Colonic mucosa (tissue), 4 donors: ENCODE measurements around the gene HRH2. TPM values are rescaled to one million over a fixed set of nuclear protein-coding genes. Genes with fewer than 3 reads are reported as not detected.

Experiments
- DNase-seq: peaks from one replicate; pipeline ENCODE4 v3.0.0-alpha.2; 2020
- H3K27ac ChIP-seq: fragments of 200-600 bp; one replicate; pipeline ENCODE4 v1.8.0; 2021
- H3K27me3 ChIP-seq: fragments of 200-600 bp; one replicate; pipeline ENCODE4 v1.8.0; 2021
- H3K36me3 ChIP-seq: fragments of 200-600 bp; one replicate; pipeline ENCODE4 v1.8.0; 2021
- H3K4me1 ChIP-seq: fragments of 200-600 bp; one replicate; pipeline ENCODE4 v1.8.0; 2021; ENCODE audit warnings: mild to moderate bottlenecking
- H3K4me3 ChIP-seq: fragments of 200-600 bp; one replicate; pipeline ENCODE4 v1.8.0; 2021
- H3K9ac ChIP-seq, 2 donors: one replicate each; pipeline ENCODE4 v1.7.0; 2013; ENCODE audit warnings: control low read depth in 2 of 2, low read depth in 2 of 2, low read length in 2 of 2
- H3K9me3 ChIP-seq: fragments of 200-600 bp; one replicate; pipeline ENCODE4 v1.8.0; 2021
- intact Hi-C: fragments of 100-400 bp; cut with DNase I; formaldehyde crosslinking; loops from one replicate; pipeline ENCODE4 v1.14.1; 2022
- total RNA-seq, 2 donors: library from RNA; stranded (reverse); fragmentation: NEBNext Ultra II Directional in 1 of 2; extraction: Animal tissue kit (Norgen Biotek cat#: 25700) in 1 of 2; gene quantifications; one replicate each; pipeline ENCODE4 v1.2.1, GENCODE V29; 2021
- TF ChIP-seq, protein P1 (sequence below): fragments of 200-600 bp; IDR thresholded peaks from one replicate; pipeline ENCODE4 v1.8.0; 2022; ENCODE audit warnings: antibody characterized with exemption, mild to moderate bottlenecking
- donor health status: healthy.
- donor health status: DM: no; HTN: no; CAD: no.
- donor health status: DM: no; HTN: no; CAD: no.

Gene HRH2
- total RNA-seq, 2 donors from 2014 or later = 0.30 to 0.82 TPM

- H3K27me3 ChIP-seq = no peaks in the 10 kb centered on the region
- H3K9ac ChIP-seq = no peak overlapping the region
- TF ChIP-seq, protein P1, sequence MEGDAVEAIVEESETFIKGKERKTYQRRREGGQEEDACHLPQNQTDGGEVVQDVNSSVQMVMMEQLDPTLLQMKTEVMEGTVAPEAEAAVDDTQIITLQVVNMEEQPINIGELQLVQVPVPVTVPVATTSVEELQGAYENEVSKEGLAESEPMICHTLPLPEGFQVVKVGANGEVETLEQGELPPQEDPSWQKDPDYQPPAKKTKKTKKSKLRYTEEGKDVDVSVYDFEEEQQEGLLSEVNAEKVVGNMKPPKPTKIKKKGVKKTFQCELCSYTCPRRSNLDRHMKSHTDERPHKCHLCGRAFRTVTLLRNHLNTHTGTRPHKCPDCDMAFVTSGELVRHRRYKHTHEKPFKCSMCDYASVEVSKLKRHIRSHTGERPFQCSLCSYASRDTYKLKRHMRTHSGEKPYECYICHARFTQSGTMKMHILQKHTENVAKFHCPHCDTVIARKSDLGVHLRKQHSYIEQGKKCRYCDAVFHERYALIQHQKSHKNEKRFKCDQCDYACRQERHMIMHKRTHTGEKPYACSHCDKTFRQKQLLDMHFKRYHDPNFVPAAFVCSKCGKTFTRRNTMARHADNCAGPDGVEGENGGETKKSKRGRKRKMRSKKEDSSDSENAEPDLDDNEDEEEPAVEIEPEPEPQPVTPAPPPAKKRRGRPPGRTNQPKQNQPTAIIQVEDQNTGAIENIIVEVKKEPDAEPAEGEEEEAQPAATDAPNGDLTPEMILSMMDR = no peak
- no peaks in the 10 kb centered on the region for H3K9me3 ChIP-seq
- H3K4me3 ChIP-seq = no peak overlapping the region
- H3K27ac ChIP-seq = no peak overlapping the region
- H3K4me1 ChIP-seq = no peaks in the 10 kb centered on the region
- intact Hi-C loops = no loop called here
- no peak for DNase-seq
- no peaks in the 10 kb centered on the region for H3K36me3 ChIP-seq
Measured at GRCh38 chr5:175688352-175689146, 30.7 kb downstream of the HRH2 start.

GRCh38 chr5:175689147-175689991 lies 31.5 kb downstream of the HRH2 start:
- TF ChIP-seq, protein P1 = no peak
- H3K9me3 ChIP-seq = no peaks in the 10 kb centered on the region
- H3K36me3 ChIP-seq = no peaks in the 10 kb centered on the region
- no peak for DNase-seq
- H3K9ac ChIP-seq = no peak overlapping the region
- H3K27me3 ChIP-seq = no peaks in the 10 kb centered on the region
- no peaks in the 10 kb centered on the region for H3K4me1 ChIP-seq
- intact Hi-C loops = no loop called here
- no peak overlapping the region for H3K27ac ChIP-seq
- no peak overlapping the region for H3K4me3 ChIP-seq

DNA sequence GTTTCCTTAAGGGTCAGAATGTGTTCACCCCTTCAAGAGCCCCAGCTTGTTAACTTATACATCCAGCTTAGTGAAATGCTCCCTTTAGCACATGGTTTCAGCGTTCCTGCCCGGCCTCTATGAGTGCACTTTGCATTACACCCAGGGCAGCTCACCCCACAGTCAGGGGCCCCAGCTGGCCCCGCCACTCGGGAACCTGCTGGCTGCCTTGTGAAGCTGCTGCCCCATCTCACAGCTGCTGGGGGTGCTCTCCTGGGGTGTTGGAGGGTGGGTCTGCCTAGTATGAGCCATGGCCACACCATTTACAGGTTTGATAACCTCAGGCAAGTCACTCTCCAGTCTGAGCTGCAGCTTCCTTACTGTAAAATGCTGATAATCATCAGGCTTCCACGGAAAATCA lies 32.2 kb downstream of the HRH2 start:
- Histone ChIP-seq H3K27me3 (no peaks in the 10 kb centered on the region), H3K4me1 (no peaks in the 10 kb centered on the region), H3K27ac (no peak overlapping the region), H3K9ac (no peak overlapping the region), H3K36me3 (no peaks in the 10 kb centered on the region), H3K9me3 (no peaks in the 10 kb centered on the region), H3K4me3 (no peak overlapping the region)
- intact Hi-C loops = no loop called here
- no peak for DNase-seq
- TF ChIP-seq, protein P1 = no peak

DNA sequence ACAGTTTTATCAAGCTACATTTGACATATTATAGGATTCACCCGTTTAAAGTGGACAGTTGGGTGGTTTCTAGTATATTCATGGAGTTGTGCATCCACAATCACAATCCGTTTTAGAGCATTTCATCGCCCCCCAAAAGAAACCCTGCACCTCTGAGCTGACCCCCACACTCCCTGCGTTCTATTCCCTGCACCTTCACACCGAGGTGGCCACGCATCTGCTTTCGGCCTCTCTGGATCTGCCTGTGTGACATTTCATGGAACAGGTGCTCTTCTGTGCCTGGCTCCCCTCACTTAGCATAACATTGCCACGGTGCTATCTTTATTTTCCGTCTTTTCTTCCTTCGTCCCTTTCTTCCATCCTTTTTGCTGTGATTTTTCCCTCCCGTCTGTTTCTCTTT lies 32.7 kb downstream of the HRH2 start:
- Histone ChIP-seq H3K27me3 (no peaks in the 10 kb centered on the region), H3K4me1 (no peaks in the 10 kb centered on the region), H3K27ac (no peak overlapping the region), H3K9ac (no peak overlapping the region), H3K9me3 (no peaks in the 10 kb centered on the region), H3K4me3 (no peak overlapping the region), H3K36me3 (no peaks in the 10 kb centered on the region)
- DNase-seq = no peak
- TF ChIP-seq, protein P1 = no peak
- intact Hi-C loops = no loop called here

DNA sequence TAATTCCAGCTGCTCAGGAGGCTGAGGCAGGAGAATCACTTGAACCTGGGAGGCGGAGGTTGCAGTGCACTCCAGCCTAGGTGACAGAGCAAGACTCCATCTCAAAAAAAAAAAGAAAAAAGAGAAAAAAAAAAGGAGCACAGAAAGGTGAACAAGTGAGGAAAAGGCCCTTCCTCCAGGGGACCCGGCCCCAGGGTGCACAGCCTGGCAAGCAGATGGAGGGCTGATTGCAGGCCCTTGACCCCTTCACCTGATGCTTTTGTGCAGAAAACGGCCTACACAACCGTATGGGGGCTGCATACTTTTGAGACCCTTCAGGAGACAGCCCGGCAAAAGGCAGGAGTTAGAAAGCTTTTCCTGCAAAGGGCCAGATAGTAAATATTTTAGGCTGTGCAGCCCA lies 33.9 kb downstream of the HRH2 start:
- no peak overlapping the region for H3K27ac ChIP-seq
- no peaks in the 10 kb centered on the region for H3K36me3 ChIP-seq
- no peak for DNase-seq
- H3K9me3 ChIP-seq = no peaks in the 10 kb centered on the region
- TF ChIP-seq, protein P1 = no peak
- intact Hi-C loops = no loop called here
- no peaks in the 10 kb centered on the region for H3K27me3 ChIP-seq
- no peak overlapping the region for H3K4me3 ChIP-seq
- H3K4me1 ChIP-seq = no peaks in the 10 kb centered on the region
- H3K9ac ChIP-seq = no peak overlapping the region
